GM12891 (cell line): Measurements from ENCODE around the gene NOL3.

Experiments
- PAX5 ChIP-seq: IDR thresholded peaks from 2 replicates; pipeline ENCODE4 v1.6.1; 2011; ENCODE audit warnings: low read length, moderate library complexity, mild to moderate bottlenecking; ENCODE audit not compliant: insufficient read depth, severe bottlenecking
- POLR2A ChIP-seq: IDR thresholded peaks from 2 replicates; pipeline ENCODE4 v1.6.1; 2011; ENCODE audit warnings: low read depth, low read length, control low read depth
- POLR2AphosphoS5 ChIP-seq: IDR thresholded peaks from 2 replicates; pipeline ENCODE4 v1.6.1; 2011; ENCODE audit warnings: low read depth, low read length, control low read depth
- SPI1 ChIP-seq: IDR thresholded peaks from 2 replicates; pipeline ENCODE4 v1.6.1; 2011; ENCODE audit warnings: low read depth, low read length, control low read depth
- TAF1 ChIP-seq: IDR thresholded peaks from 2 replicates; pipeline ENCODE4 v1.6.1; 2011; ENCODE audit warnings: low read depth, low read length, control low read depth

- no peak for TF ChIP-seq POLR2A
- TF ChIP-seq TAF1, result no peak
- no peak for TF ChIP-seq POLR2AphosphoS5
- TF ChIP-seq PAX5, result no peak
- TF ChIP-seq SPI1, result no peak
Measured at GRCh38 chr16:67173323-67173722, 3.0 kb downstream of the NOL3 start.
